ENCODE data around the gene SEMA4B. TPM values are rescaled to one million over a fixed set of nuclear protein-coding genes. Genes with fewer than 3 reads are reported as not detected.

Gene SEMA4B
- total RNA-seq (2022; extraction: Qiagen RNA extraction), result 55.1 to 79.4 TPM (median 73.6 TPM) in 5 replicates

GRCh38 chr15:90201130-90201943 lies at the start of gene SEMA4B:
Gene SEMA4B (plus strand): TSS chr15:90201330. CDS start chr15:90201579, 249 bp downstream.

GRCh38 chr15:90233387-90234095 lies 32.4 kb downstream of the SEMA4B start, which contains the start of gene CIB1:
Gene CIB1 (minus strand): TSS chr15:90233941. CDS start chr15:90233885, 56 bp downstream.

GRCh38 chr15:90234096-90234988 lies 33.2 kb downstream of the SEMA4B start, which contains the start of gene GDPGP1:
Gene GDPGP1 (plus strand): TSS chr15:90234209. CDS start chr15:90240909, 6,700 bp downstream.

GRCh38 chr15:90249203-90249863 lies 48.2 kb downstream of the SEMA4B start, which contains the start of gene TTLL13:
Gene TTLL13 (plus strand): TSS chr15:90249556. CDS start chr15:90250631, 1,075 bp downstream.

GRCh38 chr15:90265271-90266060 lies 64.3 kb downstream of the SEMA4B start, which contains the start of gene NGRN:
Gene NGRN (plus strand): TSS chr15:90265672. CDS start chr15:90265713, 41 bp downstream.

Other genes starting within 250 kb of the SEMA4B start
- gene ZNF710, start 200.0 kb upstream of the SEMA4B start, total RNA-seq (2022; extraction: Qiagen RNA extraction), result 12.1 to 19.2 TPM (median 15.7 TPM) in 5 replicates
- 40.3 to 50.4 TPM (median 45.6 TPM) in 5 replicates for gene IDH2, start 98.9 kb upstream of the SEMA4B start, total RNA-seq (2022; extraction: Qiagen RNA extraction)
- 179 to 224 TPM (median 221 TPM) in 5 replicates for gene CIB1, start 32.6 kb downstream of the SEMA4B start, total RNA-seq (2022; extraction: Qiagen RNA extraction)
- 3.4 to 4.4 TPM (median 4.2 TPM) in 5 replicates for gene GDPGP1, start 32.9 kb downstream of the SEMA4B start, total RNA-seq (2022; extraction: Qiagen RNA extraction)
- gene TTLL13, start 48.2 kb downstream of the SEMA4B start, total RNA-seq (2022; extraction: Qiagen RNA extraction), result 0.03 to 0.57 TPM (median 0.12 TPM) in 5 replicates
- gene NGRN, start 64.3 kb downstream of the SEMA4B start, total RNA-seq (2022; extraction: Qiagen RNA extraction), result 98.6 to 112 TPM (median 105 TPM) in 5 replicates
- 0.88 to 1.6 TPM (median 1.0 TPM) in 5 replicates for gene ZNF774, start 151.0 kb downstream of the SEMA4B start, total RNA-seq (2022; extraction: Qiagen RNA extraction)
- gene IQGAP1, start 186.9 kb downstream of the SEMA4B start, total RNA-seq (2022; extraction: Qiagen RNA extraction), result 165 to 291 TPM (median 173 TPM) in 5 replicates